ENCODE data around the gene TCTA.

- TF ChIP-seq SP1 (IDR thresholded peaks at IDR 0.05) (no peak), FOXM1 (IDR thresholded peaks at IDR 0.05; ENCODE audit: borderline replicate concordance) (no peak), NFRKB (IDR thresholded peaks at IDR 0.05) (no peak), ELF4 (IDR thresholded peaks at IDR 0.05) (no peak), TARDBP (IDR thresholded peaks at IDR 0.05) (no peak), BHLHE40 (IDR thresholded peaks at IDR 0.05; ENCODE audit: borderline replicate concordance) (no peak), FOXK2 (IDR thresholded peaks at IDR 0.05) (no peak), CTBP1 (IDR thresholded peaks at IDR 0.05; ENCODE audit: borderline replicate concordance) (no peak), LEF1 (IDR thresholded peaks at IDR 0.05; ENCODE audit: borderline replicate concordance) (no peak), ARNT (IDR thresholded peaks at IDR 0.05) (no peak)
- TF ChIP-seq, protein P1, sequence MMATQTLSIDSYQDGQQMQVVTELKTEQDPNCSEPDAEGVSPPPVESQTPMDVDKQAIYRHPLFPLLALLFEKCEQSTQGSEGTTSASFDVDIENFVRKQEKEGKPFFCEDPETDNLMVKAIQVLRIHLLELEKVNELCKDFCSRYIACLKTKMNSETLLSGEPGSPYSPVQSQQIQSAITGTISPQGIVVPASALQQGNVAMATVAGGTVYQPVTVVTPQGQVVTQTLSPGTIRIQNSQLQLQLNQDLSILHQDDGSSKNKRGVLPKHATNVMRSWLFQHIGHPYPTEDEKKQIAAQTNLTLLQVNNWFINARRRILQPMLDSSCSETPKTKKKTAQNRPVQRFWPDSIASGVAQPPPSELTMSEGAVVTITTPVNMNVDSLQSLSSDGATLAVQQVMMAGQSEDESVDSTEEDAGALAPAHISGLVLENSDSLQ (IDR thresholded peaks at IDR 0.05) = no peak
Observed at GRCh38 chr3:49388289-49388820, 23.9 kb upstream of the TCTA start.

Measured in HEK293T (cell line).